Measurements from ENCODE around the gene SLC18A2. TPM values are rescaled to one million over a fixed set of nuclear protein-coding genes. Genes with fewer than 3 reads are reported as not detected.

The SLC18A2 gene
- total and polyA plus RNA-seq, 9 of the 15 experiments (the other 6 are each of a cell fraction or from before 2014, with no cell fraction given), result 0.03 to 5.4 (median 0.40) TPM

DNA sequence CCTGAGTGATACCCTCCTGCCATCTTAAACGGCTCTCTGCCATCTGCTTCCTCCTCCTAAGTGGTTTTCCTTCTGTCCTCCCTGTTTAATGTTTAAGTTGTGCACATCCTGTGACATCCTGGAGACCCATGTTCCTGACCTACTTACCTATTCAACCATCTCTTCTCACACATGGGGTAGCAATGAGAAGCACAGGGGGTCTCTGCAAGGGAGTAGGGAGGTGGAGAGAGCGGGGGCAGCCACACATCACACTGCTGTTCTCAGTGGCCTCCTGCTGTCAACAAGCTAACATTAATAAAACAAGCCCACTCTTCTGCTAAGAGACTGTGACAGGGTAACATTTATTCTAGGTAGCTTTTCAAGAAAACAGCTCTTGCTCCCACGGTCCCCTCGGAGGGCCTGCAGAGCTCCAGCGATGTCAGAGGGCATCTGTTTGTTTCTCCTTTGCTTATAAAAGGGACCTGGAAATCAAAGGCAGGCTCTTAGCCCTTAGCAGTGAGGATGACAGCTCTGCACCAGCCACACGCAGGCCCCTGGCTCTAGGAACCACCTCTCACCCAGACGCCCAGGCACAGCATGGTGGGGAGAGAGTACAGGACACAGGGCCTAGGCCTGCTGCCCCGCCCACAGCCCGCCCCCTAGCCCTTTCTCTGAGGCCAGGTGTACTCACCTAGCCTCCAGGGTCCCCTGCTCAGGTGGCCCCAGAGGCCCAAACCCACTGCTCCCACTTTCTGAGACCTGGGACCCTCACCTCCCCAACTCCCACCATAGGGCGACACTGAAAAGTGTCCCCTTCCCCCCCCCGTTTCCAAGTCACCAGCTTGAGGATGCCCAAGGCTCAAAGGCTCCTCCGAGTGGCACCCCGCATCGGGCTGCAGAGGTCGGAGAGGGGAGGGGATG is 943 bp upstream of the SLC18A2 start:
- Histone ChIP-seq H3K36me3 (ENCODE audit: control insufficient read depth, insufficient read depth, low read length) (no peaks in the 10 kb centered on the region), H3K27ac (ENCODE audit: extremely low read depth, low read depth, low read length) (no peak overlapping the region), H3K9me1 (ENCODE audit: control insufficient read depth, insufficient read depth, low read length) (no peaks in the 10 kb centered on the region), H3K27me3 (ENCODE audit: control insufficient read depth in 2 of 2, insufficient read depth in 2 of 2, low read length in 2 of 2) (peaks cover 0 to 31% of the 10 kb centered on the region in 2 experiments; a peak in 3 of 5 replicates), H3K4me3 (no peak overlapping the region), H3K9me3 (replicated peaks; ENCODE audit: control insufficient read depth, insufficient read depth, low read depth, low read length) (no peaks in the 10 kb centered on the region), H3K4me1 (replicated peaks in 1 of 2; ENCODE audit: control insufficient read depth in 2 of 2, insufficient read depth in 2 of 2, low read length in 2 of 2) (peaks cover 0 to 17% of the 10 kb centered on the region in 2 experiments; a peak in 2 of 5 replicates), H3K4me2 (ENCODE audit: insufficient read depth, low read length) (no peak overlapping the region), H3K79me2 (ENCODE audit: control insufficient read depth, insufficient read depth, low read length) (no peaks in the 10 kb centered on the region), H2AFZ (ENCODE audit: low read depth, low read length) (no peak overlapping the region), H4K20me1 (replicated peaks; ENCODE audit: control insufficient read depth, insufficient read depth, low read length) (no peaks in the 10 kb centered on the region), H3K9ac (ENCODE audit: insufficient read depth in 1 of 2, low read depth in 2 of 2, low read length in 2 of 2) (no peak overlapping the region)
- DNase-seq (ENCODE audit: extremely low read depth in 1 of 4, low spot score in 3 of 4) (no peak), FAIRE-seq (no peak), ATAC-seq (no peak)
- BruUV-seq (replicated peaks), result no TSS peak
- in situ Hi-C loops (cut with MboI), result loop anchor here (25.0 kb wide), 1 partner anchor 197 kb away; no protein-coding TSS in a partner anchor
- POLR2A ChIA-PET, result interaction anchor here (0.9 to 1.0 kb wide), 2 partner anchors 12 to 30 kb away, joined by 3 read pairs; no protein-coding TSS in a partner anchor
- 22% methylated on average over 11 of the region's 15 CpGs for WGBS (ENCODE audit: insufficient coverage, low coverage, missing lambda C conversion rate)
- intact Hi-C loops (cut with micrococcal nuclease), result no loop called here
- no peak for TF ChIP-seq RBM17 (IDR thresholded peaks at IDR 0.05; ENCODE audit: borderline replicate concordance, low read depth, low read length)
- no peak for TF ChIP-seq SMARCA4 (IDR thresholded peaks at IDR 0.05)
- no peak for TF ChIP-seq KLF13 (tag; IDR thresholded peaks at IDR 0.05; ENCODE audit: borderline replicate concordance, low read depth)
- TF ChIP-seq ARID2 (IDR thresholded peaks at IDR 0.05), result no peak
- TF ChIP-seq JUND (IDR thresholded peaks at IDR 0.05; ENCODE audit: borderline replicate concordance, low read depth, low read length), result no peak
- TF ChIP-seq JUND (tag; IDR thresholded peaks at IDR 0.05; ENCODE audit: borderline replicate concordance, low read depth, low read length), result no peak
- CTCF ChIA-PET (ENCODE audit: low intra/inter-chr PET ratio), result interaction anchor here (0.7 kb wide), 1 partner anchor 18 kb away, joined by 4 read pairs; no protein-coding TSS in a partner anchor
